SK-N-SH treated with all-trans-retinoic acid at 6 μM for 48 hours (cell line): ENCODE measurements around the gene NFAT5.

Experiments
- ARNTL ChIP-seq: fragments of 450-650 bp; formaldehyde crosslinking; IDR thresholded peaks from 2 replicates; pipeline ENCODE4 v1.5.0; 2020; ENCODE audit warnings: low read depth, mild to moderate bottlenecking, moderate library complexity, borderline replicate concordance
- BACH2 ChIP-seq: fragments of 250-450 bp; sonication (Bioruptor Pico); IDR thresholded peaks from 2 replicates; pipeline ENCODE4 v1.9.0; 2021; ENCODE audit warnings: mild to moderate bottlenecking, borderline replicate concordance
- CSDC2 ChIP-seq: fragments of 250-450 bp; sonication (Bioruptor Pico); IDR thresholded peaks from 2 replicates; pipeline ENCODE4 v1.5.0; 2020; ENCODE audit warnings: mild to moderate bottlenecking, moderate library complexity

GRCh38 chr16:69663846-69664245, 98.1 kb downstream of the NFAT5 start:
- TF ChIP-seq CSDC2 (CRISPR knock-in tag): no peak
- TF ChIP-seq BACH2 (CRISPR knock-in tag): no peak
- no peak for TF ChIP-seq ARNTL (CRISPR knock-in tag)
